Inflammatory macrophage treated with lipopolysaccharide for 1 hour (primary cell): ENCODE results near the gene AOAH.
A peak's percentile ranks its signal among the peaks of the same experiment; 100 is the strongest.

Source experiments
- DNase-seq, 2 donors: peaks; one replicate each; pipeline ENCODE4 v3.0.0-alpha.2; 2020 to 2022

The AOAH gene

DNA sequence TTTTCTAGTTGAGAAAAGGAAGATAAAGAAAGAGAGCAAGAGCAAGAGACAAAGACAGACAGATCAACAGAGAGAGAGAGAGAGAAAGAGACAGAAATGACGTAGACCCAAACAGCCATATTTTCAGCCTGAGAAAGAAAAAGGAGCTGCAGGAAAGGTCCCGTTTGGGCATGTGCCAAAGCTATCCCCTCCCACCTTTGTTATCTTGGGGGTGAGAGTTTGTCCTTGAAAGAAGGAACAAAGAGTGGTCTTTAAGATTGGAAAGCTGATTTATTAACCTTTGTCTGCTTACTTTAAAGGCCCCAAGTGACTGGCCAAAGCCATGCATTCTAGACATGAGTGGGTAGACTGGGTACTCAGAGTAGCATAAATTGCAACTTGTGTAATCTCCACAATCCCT, 98.2 kb downstream of the AOAH start:
- no peak for DNase-seq

DNA sequence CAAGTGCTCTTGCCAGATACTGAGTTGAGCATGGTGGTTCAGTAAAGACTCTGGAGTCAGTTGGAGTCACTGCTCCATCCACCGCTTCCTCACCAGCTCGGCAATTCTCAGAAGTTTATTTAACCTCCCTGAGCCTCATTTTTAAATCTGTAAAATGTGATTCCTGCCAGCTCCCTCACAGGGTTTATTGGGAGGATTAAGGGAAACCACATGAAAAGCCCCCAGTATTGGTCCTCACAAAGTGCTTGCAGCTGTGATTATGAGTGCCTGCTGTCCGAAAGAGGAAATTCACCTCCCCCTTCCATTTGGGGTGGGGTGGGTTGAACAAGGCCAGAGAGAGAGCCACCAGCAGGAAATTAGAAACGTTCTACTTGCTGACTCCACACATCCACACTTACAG, 99.0 kb downstream of the AOAH start:
- peak in 1 of 2 donors; percentile 58 for DNase-seq

DNA sequence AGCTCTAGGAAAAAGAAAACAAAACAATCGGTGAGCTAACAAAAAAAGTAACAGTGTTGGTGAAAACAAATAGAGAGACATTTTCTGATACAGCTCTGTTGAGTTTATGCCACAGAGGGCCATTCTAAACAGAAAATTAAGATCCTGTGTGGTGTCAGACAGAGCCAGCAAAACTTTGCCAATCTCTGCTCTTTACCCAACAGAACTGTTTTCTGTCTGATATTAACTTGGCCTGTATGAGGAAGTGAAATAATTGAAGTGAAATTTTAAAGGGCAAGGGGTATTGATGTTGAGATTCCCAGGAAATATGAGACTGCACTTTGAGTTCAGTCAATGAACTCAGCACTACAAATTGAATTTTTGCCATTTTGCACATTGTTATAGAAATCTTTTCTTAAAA, 101.0 kb downstream of the AOAH start:
- DNase-seq = peak; percentile 36 to 55

DNA sequence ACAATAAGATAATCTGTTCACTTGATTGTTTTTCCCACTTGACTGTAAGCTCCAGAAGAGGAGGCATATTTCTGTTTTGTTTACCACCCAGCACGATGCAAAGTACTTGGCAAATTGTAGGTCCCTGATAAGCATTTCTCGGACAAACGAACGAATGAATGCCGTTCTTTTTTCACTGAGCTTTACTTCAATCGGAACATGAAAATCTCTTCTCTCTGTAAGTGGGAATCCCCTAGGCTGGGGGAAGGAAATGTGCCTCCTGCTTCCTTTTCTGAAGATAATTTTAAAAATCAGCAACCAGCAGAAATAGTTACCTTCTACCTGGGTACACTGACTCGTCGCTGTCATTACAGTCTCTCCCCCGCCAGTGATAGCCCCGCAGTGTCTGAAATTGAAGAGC, 102.9 kb downstream of the AOAH start:
- DNase-seq = no peak

DNA sequence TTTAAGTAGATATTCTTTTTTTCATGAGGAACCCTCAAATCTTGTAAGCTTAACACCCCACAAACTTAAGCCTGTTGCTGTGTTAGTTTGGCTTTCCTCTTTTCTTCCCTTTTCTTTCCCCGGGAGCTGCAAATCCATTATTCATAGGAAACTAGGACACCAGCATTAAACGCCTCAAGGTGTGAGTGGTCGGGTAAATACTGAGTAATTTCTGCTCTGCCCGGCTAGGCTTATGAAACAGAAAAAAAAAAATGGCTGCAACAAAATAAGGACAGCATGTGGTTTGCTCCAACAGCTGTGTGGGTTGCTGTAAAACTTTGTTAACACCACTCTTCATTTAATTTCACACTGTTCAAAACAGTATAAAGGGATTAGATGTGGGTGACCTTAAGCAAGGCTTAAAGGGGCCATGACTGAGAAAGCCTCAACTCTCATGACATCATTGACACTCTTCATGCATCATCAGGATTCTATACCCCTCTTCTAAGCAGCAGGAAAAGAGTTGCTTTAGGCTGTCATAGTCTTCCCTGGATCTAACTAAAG, 104.1 kb downstream of the AOAH start:
- no peak for DNase-seq

DNA sequence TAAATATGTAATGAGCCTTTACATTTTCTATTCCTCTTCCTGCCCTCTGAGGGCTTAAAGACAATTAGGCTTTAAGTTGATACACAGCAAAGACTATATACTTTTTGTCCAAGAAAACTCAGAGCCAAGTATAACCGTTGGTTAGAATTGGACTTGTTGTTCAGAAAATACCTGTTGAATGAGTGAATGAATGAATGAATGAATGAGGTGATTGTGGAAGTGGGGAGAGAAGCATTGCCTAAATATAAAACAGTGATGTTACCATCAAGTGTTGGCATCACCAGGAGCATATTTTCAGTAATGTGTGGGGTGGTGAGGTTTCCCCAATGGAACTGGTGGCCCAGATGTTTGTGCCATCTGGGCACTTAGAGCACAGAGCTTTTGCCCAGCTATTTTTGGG, 106.9 kb downstream of the AOAH start:
- no peak for DNase-seq

DNA sequence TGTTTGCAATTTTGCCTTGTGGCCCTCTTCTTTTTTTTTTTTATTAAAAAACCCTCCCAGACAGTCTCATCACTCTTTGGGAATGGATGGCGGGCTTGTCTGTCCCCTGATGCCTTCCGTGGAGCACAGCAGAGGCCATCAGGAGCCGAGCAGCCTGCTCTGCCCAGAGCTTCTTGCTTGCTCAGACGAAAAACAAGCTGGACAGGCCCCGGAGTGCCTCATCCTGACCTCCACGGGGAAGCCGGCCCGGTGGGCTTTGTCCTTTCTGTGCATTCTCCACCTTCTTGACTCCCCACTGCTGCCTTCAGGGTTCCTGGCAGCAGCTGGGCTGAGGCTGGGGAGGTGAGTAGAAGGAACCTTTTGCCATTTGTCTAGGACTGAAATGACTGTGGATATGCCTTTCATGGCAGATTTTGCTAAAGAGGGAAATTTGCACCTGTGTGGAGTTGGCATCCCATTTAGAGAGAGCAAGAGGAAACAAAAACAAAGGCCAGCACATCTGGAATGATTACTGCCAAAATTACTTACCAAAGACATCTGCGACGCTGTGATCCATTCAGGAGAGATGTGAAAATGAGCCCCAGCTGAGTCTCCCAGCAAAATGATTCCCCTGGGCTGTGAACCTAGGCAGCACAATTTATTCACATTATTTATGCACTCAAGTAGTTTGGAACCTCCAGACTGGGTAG, 108.3 kb downstream of the AOAH start:
- no peak for DNase-seq

DNA sequence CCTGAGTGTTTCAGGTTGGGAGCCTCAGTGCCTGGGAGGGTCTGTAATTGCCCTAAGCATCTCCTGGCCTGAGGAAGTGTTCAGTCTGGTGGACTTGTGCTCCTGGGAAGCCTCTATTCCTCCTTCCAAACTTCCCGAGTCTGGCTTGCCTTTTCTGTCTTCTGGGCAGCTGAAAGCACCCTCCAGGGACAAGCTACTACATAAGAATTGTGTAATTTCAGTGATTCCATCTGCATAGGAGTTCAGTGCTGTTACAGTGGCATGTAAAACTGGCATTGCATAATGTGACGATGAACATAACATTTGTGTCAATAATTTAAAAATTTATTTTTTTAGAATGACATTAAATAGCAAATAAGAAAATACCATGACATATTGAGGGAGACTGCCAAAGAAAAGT, 109.3 kb downstream of the AOAH start:
- no peak for DNase-seq

DNA sequence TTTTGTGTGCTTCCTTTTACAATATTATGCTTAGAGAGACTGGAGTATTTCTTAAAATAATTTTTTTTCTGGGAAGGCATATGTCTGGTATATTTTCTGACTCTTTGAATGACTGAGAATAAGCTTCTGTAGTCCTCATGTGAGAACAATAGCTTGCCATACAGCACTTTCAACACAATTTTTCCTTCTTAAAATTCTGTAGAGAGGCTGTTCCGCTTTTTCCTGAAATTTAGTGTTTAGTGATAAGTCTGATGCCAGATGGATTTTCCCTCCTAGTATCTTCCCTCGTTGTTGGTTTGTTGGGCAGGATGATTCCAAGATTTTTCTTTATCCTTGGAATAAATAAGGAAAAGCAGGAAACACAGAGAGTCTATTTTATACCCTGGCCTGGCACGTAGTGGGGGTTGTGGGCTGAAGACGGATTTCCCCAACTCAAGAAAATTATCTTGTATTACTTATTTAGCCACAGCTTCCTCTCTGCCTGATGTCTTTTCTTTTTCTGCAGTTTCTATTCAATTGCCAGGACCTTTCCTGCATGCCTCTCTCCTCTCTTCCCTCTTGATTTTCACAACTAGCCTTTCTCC, 111.2 kb downstream of the AOAH start:
- DNase-seq = peak; percentile 15 to 34

DNA sequence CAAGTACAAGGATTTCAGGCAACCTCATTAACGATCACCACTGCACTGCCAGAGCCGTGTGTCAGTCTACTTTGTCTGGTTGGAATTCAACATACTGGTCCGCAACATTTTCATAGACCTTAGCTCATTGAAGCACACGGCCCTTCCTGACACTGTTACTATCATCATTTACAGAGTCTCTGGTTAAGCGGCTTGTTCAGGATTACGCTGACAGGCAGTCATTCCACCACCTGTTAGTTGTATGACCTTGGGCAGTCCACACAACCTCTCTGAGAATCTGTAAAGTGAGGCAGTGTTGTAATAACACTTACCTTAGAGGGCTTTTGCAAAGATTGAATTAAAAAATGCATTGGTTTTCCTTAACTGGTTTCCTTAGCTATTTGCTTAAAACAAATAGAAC, 112.6 kb downstream of the AOAH start:
- DNase-seq = no peak

DNA sequence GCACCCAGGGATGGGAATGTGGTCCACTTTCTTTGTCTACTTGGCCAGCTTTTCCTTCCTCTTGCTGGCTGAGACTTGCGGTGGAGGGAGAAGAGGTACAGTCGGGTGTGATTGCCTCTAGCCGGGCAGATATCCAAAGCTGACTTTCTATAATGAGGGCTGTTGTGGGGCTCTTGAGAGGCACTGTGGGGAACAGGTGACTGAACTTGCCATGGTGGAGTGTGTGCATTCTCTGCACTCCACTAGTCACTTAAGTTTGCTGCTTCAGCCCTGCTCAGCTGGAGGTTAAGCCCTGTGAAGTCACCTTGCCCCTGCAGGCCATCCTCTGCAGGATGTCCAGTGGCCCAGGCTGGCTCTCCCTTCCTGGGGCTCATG, 116.6 kb downstream of the AOAH start:
- DNase-seq = no peak

DNA sequence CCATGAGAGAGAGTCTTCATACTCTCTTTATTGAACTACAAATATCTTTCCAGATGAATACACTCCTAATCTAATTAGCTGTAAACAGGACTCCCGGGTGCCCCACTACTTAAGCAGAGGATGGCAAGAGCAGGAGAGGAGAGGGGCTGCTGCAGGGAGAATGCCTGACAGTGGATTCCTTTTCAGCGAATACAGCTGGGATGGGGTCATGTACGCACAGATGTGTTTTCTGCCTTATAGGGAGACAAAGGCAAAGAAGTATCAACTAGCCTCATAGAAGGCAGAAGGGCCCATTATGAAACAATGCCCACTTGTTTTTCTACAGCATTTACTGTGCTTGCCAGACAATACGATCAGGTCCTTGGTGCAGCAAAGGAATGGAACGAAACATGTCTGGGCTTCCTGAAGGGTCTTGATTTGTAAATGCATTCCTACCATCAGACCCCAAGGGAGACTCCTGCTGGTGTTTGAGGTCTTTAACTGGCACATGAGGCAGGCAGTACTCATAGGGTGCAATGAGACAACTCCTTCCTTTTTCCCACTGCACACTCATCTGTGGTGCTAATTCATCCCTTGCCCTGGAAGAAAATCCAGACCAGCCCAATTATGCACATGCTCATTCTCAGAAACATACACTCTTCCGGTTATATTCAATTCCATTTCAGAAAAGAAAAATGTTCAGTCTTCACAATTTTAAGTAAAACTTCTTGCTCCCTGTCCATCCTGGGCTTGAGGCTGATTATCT, 117.1 kb downstream of the AOAH start:
- DNase-seq = no peak

DNA sequence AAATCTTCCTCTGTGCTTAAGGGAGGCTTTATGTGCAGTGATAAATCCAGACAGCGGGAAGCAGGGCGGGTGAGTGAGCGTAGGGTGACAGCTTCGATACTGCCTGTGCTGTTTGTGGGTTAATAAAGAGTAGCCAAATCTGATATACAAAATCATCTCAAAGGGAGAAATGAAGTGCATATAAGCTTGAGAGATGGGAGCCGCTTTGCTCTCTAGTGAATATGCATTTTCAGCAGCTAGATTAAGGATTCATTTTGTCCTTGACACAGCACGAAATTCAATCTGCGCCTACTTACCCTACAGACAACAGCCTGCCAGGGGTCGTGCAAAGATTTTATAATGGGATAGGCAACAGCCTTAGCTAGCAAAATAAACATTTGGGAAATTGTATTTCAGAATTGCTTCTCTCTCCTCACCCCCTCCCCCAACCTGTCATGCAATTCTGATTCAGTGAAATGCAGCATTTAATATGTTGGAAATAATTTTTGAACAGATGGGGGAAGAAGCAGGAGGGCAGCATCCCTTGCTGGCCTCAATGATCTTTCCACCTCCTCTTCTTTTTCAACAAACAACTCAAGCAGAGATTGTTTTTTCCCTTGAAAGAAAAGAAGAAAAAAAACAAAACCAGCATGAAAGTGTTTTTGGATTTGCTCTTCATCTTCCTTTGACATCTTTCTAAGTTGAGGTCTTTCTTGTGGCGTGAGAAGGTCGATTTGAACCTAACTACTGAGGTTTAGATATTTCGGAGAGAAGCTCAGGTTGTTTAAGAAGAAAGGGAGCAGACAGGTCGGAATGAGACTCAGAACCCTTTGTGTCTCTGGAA, 117.9 kb downstream of the AOAH start:
- DNase-seq = no peak

DNA sequence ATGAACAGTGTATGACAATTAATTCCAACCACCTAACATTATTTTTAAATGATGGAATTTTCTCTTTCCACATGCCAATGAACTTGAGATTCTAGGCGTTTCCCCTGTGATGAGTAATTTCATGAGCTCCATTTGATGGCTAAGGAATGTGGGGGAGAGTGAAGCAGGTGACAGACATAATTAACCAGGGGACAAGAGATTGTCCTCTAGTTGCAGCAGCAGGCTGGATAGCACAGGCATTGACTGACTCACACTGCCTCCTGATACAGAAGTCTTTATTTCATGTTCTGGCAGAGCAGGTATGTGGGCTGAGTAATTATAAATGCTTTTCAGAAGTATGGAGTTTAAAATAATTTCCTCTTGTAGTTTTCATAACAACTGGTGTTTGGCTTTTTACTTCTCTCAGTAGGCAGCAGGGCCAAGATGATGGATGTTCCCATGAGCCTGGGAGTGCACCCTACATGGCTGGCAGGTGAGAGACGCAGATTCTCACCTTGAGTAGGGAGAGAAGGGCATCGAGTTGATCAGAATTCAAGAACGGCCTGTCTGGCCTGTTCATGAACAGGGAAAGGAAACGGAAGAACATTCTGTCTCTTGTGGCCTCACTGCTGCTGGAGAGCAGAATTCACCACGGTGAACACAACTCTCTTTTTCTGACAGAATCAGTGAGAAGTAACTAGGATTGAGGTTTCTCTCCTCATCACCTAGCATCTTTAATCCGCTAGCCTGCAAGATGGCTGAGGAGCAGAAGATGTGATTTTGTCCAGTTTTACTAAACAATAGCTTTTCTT, 118.8 kb downstream of the AOAH start:
- DNase-seq = no peak

DNA sequence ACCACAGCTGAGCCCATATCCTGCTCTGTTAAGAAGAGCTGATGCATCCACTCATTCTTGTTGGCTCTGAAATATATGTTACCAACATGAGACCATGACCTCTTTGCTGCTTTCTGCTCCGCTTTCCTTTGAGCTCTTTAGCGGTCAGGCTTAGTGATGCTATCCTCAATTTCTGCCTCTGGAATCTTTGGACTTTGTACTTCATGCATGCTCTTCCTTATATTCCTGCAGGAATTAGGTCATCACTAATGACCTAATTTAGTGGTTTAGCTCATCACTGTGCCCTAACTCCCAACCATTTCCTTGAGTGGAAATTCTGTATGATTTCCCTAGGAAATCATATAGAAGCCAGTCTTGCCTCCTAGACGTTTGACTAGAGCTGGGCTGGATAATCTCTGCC, 119.5 kb downstream of the AOAH start:
- DNase-seq = no peak

DNA sequence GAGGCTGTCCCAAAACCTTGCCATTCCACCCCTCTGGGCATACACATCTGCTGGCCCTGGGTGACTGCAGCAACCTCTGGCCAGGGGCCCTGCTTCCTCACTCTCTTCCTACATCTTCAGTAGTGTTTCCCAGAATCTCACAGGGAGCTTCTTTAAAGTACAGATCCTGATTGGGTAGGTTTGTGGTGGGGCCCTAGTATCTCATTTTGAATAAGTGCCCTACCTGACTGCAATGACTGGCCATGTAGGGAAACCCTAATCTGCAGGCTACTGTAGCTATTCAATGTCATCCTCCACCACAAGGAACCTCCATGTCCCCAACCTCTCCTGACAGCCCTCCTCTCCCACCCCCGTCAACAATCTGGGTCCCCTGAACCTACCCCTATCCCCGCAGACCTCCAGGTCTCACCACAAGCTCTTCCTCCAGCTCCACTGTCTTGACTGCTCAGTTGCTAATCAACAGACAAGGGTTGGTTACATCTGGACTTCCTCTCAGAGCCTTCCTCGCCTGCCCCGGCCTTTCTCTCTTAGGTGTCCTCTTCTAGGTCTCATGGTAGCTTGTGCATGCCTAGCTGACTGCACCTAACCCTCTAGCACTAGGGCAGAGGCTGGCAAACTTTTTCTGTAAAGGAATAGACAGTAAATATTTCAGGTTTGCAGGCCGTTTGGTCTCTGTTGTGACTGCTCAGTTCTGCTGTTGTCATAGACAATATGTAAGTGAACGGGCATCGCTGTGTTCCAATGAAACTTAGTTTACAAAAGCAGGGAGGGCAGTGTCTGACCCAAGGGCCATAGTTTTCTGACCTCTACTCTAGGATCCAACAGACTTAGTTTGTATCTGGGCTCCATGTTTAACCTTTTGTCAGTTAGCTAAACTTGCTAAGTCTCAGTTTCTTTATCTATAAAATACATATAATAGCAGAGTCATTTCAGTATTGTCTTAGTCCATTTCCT, 121.1 kb downstream of the AOAH start:
- DNase-seq = no peak

DNA sequence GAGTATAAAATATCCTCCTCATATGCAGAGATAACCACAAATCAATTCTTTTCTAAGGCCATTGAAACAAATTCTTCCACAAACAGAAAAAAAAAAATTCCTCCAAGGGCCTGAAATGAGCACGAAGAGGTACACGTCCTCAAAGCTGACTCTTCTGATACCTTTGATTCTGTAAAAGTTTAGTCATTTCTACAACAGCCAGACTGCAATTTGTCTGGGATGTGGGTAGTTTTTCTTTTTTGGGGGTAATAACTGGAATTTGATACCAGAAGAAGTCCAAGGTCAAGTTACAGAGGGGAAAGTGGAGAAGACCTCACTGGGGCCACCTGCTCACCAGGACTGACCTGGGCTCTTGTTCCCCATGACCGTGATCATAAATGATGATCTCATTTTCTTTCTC, 121.8 kb downstream of the AOAH start:
- no peak for DNase-seq

DNA sequence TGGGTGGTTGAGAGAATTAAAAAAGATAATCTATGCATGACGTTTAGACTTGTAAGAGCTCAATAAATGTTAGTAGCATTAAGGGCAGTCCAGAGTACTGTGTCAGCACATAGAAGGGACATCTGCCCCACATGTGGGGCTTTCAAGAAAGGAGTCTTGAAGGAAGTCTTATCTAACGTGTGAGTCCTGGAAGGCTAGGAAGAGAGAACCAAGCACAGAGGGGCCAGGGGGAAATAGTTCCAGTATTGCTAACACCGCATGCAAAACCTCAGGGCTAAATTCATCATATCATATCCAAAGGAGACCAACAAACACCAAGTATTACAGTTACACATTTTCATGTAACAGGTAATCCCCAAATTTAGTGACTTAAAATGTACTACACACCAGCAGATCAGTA, 122.7 kb downstream of the AOAH start:
- no peak for DNase-seq

DNA sequence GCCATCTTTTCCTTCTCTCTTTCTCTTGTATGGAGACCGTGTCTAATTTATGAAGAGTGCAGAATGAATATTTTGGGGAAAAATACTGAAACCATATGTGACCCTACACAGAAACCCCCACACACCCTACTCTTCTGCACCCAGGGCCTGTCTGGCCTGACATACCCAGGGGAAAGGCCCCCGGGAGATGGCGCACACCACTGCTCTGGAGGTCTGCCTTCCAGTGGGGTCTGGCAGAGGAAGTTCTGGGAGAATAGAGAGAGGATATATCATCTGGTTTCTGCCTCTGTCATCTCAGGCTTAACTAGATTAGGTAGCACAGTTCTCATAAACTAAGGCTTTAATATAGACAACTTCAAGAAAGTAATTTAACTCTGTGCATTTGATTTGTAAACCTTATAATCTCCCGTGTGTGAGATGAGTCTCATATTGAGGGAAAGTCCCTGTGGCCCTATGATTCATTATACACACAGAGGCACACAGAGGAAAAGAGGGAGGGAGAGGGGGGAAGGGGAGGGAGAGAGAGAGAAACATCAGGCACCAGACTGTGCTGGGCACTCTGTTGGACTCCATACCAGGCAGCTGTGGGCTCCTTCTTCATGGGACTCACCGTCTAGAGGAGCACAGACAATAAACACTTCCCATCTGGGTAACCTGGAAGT, 123.3 kb downstream of the AOAH start:
- DNase-seq = peak; percentile 30 to 38

DNA sequence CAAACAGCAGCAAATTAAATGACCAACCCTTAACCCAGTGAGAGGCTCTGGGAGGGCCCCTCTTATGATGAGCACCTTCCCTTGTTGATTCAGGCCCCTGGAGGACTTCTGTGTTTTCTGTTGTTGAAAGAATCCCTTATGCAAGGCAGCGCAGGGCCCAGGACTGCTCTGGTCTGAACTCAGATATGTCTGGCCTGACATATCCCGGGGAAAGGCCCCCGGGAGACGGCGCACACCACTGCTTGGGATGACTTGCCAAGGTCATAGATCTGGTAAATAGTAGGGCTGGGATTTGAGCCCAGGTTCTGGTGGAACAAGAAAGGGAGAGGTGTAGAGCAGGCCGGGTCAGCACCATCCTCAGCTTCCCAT, 124.0 kb downstream of the AOAH start:
- DNase-seq = peak in 1 of 2 donors; percentile 35
